Measurements from ENCODE around the gene NKAIN2.

GRCh38 chr6:124436803-124437202, 633.1 kb downstream of the NKAIN2 start:
- TF ChIP-seq CTCF (IDR thresholded peaks at IDR 0.05) = no peak
- no peak for TF ChIP-seq POLR2A (IDR thresholded peaks at IDR 0.05)
